ENCODE data around the gene CMBL. TPM values are rescaled to one million over a fixed set of nuclear protein-coding genes. Genes with fewer than 3 reads are reported as not detected.

Gene CMBL
- polyA plus RNA-seq, 6 donors from 2014 or later: not detected

Other genes starting within 250 kb of the CMBL start
- 1 to 10 TPM; 4.7 to 8.7 (median 6.3) TPM for gene ATPSCKMT, start 58.0 kb downstream of the CMBL start, polyA plus RNA-seq (ENCODE audit: low read depth in 6 of 6)
- 100 to 1,000 TPM; 139 to 227 (median 190) TPM for gene CCT5, start 57.6 kb downstream of the CMBL start, polyA plus RNA-seq (ENCODE audit: low read depth in 6 of 6)
- gene MARCHF6, start 45.8 kb upstream of the CMBL start, polyA plus RNA-seq (ENCODE audit: low read depth in 6 of 6): 10 to 100 TPM; 22.8 to 72.8 (median 48.4) TPM
- gene ROPN1L, start 134.0 kb upstream of the CMBL start, polyA plus RNA-seq (ENCODE audit: low read depth in 6 of 6): under 1 TPM in 2 of 6 donors, not detected in 4; 0.58 to 0.70 TPM

Measured in naive B cell (primary cell).